Measurements from ENCODE around the gene FCHSD1.

Gene FCHSD1

DNA sequence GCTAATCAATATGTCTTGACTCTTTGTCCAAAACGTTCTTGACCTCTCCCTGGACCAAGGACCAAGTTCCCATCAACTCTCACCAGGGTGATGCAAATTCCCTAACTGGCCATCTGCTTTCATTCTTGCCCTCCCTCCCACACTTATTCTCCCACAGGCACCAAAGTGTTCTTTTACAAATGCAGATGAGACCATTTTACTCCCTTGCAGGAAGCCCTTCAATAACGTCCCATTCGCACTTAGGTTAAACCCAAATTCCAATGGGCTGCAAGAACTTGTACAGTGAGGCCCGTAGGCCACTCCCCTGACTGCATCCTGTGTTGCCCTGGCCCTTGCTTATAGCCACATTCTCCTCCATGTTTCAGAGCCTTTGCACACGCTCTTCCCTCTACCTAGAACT is 23.5 kb upstream of the FCHSD1 start:
- TF ChIP-seq, protein P1, sequence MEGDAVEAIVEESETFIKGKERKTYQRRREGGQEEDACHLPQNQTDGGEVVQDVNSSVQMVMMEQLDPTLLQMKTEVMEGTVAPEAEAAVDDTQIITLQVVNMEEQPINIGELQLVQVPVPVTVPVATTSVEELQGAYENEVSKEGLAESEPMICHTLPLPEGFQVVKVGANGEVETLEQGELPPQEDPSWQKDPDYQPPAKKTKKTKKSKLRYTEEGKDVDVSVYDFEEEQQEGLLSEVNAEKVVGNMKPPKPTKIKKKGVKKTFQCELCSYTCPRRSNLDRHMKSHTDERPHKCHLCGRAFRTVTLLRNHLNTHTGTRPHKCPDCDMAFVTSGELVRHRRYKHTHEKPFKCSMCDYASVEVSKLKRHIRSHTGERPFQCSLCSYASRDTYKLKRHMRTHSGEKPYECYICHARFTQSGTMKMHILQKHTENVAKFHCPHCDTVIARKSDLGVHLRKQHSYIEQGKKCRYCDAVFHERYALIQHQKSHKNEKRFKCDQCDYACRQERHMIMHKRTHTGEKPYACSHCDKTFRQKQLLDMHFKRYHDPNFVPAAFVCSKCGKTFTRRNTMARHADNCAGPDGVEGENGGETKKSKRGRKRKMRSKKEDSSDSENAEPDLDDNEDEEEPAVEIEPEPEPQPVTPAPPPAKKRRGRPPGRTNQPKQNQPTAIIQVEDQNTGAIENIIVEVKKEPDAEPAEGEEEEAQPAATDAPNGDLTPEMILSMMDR (IDR thresholded peaks at IDR 0.05; ENCODE audit: low read depth, low read length), result no peak
- DNase-seq (ENCODE audit: low read depth in 2 of 2), result no peak
- H3K4me3 ChIP-seq (replicated peaks in 1 of 2; ENCODE audit: low read depth in 2 of 2, low read length in 2 of 2), result no peak overlapping the region

DNA sequence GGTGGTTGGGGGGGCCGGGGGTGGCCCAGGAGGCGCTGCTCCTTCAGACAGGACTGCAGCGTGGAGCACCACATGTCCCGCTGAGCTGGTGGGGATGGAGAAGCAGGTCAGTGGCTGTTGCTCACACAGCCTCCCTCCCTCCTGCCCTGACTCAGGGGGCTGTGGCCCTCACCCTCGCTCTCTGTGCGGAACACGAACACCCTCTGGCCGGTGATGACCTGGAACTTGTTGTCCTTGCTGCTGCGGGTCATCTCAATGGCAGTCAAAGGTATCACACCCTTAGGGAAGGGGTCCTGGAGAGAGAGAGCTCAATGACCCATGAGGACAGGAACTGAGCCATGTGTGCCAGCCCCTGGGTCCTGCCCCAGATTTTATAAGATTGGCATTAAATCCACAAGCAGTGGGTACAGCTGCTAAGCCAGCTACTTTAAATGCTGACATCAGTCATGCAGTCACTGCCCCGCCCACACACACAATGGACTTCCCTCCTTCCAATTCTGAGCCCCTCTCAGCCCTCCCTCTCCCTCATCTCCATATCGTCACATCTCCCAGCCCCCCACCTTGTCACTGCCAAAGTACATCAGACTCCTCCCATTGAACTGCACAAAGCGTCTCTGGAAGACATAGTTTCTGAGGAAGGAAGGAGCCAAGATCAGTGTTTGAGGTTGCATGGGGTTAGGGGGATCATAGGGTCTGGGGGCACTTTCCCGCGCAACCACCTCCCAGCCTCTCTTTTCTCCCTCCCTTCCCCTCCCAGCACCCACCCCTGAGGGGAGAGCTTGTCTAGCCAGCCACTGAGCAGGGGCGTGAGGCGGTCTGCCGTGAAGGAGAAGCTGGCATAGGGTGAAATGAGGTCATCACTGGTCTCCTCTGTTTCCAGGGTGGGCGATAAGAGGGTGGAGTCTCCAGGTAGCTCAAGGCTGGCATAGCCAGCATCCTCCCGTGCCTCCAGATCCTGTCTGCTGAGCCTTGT is 21.9 kb upstream of the FCHSD1 start:
- peak in 1 of 2 donors; percentile 37 for DNase-seq (ENCODE audit: low read depth in 2 of 2)
- TF ChIP-seq, protein P1 (IDR thresholded peaks at IDR 0.05; ENCODE audit: low read depth, low read length), result no peak
- no peak overlapping the region for H3K4me3 ChIP-seq (replicated peaks in 1 of 2; ENCODE audit: low read depth in 2 of 2, low read length in 2 of 2)

DNA sequence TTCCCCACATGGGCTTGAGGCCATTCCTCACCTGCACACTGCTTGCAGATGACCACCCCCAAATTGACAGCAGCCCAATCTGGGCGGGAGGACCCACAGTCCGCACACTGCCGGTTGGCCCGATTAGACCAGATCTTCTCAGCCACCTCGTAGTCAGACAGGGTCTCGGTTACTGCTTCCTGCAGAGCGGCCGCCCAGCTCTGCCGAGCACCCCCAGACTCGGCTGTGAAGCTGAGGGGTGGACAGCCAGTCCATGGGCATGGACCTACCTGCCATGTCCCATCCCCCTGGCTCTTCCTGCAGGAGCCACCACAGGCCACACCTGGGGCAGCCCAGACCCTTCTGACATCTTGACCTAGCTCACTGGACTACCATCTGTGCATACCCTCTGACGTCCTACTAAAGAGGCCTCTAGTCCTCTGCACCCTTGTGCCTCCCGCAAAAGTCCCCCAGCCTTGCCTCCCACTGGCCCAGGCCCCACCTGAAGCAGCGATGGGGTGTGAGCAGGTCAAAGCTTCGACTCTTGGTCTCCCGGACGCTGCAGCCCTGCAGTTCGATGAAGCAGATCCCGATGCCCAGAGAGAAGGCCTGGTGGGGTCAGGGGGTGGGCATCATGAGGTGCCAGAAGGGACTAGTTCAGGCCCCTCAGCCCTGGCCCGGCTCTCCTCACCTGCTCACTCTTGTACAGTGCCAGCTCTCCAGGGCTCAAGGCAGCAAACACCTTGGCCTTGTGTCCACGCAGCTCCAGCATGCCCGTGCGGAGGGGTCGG is 21.0 kb upstream of the FCHSD1 start:
- DNase-seq (ENCODE audit: low read depth in 2 of 2), result no peak
- TF ChIP-seq, protein P1 (IDR thresholded peaks at IDR 0.05; ENCODE audit: low read depth, low read length), result no peak
- no peak overlapping the region for H3K4me3 ChIP-seq (replicated peaks in 1 of 2; ENCODE audit: low read depth in 2 of 2, low read length in 2 of 2)

DNA sequence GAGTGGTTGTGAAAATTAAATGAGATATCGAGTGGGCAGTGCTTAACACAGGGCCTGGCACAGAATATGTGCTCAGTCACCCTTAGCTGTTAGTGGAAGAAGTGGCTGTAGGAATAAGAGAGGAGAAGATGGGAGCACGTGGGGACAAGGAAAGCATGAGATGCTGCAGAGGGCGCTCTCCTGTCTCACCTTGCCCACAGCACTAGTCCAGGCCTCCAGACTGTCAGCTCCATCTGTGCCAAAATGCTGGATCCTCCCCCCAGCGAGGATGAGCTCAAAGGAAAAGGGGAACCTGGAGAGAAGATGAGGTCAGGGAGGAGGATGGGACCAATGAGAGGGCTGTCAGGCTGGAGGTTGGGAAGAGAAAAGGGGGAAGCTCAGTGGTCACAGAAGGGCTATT is 18.3 kb upstream of the FCHSD1 start:
- no peak overlapping the region for H3K4me3 ChIP-seq (replicated peaks in 1 of 2; ENCODE audit: low read depth in 2 of 2, low read length in 2 of 2)
- TF ChIP-seq, protein P1 (IDR thresholded peaks at IDR 0.05; ENCODE audit: low read depth, low read length), result no peak
- no peak for DNase-seq (ENCODE audit: low read depth in 2 of 2)

DNA sequence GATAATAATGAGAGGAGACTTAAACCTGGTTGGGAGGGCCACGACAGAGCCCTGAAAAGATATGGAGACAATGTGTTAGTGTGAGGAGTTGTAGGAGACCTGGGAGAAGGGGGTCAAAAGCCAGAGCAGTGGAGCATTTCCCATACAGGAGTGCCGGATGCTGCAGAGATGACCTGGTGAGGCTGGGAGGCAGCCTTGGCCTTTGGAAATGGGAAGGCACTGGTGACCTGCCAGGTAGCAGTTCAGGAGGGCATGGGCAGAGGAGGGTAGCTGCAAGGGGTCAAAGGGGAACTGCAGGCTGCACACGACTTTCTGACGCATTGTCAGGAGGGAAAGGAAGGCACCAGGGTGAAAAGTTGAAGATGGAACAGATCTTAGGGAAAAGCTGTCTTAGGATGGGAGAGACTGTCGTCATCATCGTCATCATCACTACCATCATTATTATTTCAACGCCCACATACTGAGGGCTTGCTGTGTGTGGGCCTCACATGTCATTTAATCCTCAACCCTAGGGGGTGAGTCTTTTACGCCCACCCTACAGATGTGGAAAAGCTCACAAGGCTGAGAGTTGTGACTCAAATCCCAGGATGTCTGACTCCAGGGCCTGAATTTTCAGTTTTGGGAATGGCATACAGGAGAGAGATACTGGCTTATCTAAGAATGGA is 17.5 kb upstream of the FCHSD1 start:
- TF ChIP-seq, protein P1 (IDR thresholded peaks at IDR 0.05; ENCODE audit: low read depth, low read length), result no peak
- no peak for DNase-seq (ENCODE audit: low read depth in 2 of 2)
- H3K4me3 ChIP-seq (replicated peaks in 1 of 2; ENCODE audit: low read depth in 2 of 2, low read length in 2 of 2), result no peak overlapping the region

Data from cardiac fibroblast (primary cell).